ENCODE measurements around the gene AKAP13.

DNA sequence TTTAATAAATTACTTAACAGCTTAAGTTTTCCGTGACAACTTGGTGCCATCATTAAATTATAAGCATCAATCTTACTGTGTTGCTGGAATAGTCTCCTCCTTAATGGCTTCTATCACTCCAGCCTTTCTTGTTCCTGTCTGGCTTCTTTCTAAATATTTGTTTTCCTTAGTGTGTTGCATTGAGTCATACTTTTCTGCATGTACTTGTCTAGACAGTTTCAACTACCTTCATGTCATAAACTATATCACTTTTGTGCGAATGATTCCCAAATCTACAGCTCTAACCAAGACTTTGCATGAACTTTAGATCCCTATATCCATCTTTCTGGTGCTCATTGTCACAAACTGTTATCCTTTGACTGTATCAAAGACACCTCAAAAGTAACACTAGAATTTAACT lies 78.4 kb downstream of the AKAP13 start:
- TF ChIP-seq EZH2 (IDR thresholded peaks at IDR 0.05; ENCODE audit: borderline replicate concordance, insufficient read depth, low read length, poor library complexity, severe bottlenecking), result no peak
- TF ChIP-seq, protein P1, sequence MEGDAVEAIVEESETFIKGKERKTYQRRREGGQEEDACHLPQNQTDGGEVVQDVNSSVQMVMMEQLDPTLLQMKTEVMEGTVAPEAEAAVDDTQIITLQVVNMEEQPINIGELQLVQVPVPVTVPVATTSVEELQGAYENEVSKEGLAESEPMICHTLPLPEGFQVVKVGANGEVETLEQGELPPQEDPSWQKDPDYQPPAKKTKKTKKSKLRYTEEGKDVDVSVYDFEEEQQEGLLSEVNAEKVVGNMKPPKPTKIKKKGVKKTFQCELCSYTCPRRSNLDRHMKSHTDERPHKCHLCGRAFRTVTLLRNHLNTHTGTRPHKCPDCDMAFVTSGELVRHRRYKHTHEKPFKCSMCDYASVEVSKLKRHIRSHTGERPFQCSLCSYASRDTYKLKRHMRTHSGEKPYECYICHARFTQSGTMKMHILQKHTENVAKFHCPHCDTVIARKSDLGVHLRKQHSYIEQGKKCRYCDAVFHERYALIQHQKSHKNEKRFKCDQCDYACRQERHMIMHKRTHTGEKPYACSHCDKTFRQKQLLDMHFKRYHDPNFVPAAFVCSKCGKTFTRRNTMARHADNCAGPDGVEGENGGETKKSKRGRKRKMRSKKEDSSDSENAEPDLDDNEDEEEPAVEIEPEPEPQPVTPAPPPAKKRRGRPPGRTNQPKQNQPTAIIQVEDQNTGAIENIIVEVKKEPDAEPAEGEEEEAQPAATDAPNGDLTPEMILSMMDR (IDR thresholded peaks at IDR 0.05; ENCODE audit: poor library complexity, severe bottlenecking), result no peak
- TF ChIP-seq EP300 (conservative IDR thresholded peaks at IDR 0.05; ENCODE audit: poor library complexity, severe bottlenecking), result no peak
- no peak for TF ChIP-seq POLR2AphosphoS5 (IDR thresholded peaks at IDR 0.05)
- no peak for TF ChIP-seq TAF1 (IDR thresholded peaks at IDR 0.05; ENCODE audit: low read depth)
- TF ChIP-seq SMC3 (conservative IDR thresholded peaks at IDR 0.05; ENCODE audit: poor library complexity), result no peak
- no peak for TF ChIP-seq RAD21 (conservative IDR thresholded peaks at IDR 0.05)
- TF ChIP-seq, protein P2, sequence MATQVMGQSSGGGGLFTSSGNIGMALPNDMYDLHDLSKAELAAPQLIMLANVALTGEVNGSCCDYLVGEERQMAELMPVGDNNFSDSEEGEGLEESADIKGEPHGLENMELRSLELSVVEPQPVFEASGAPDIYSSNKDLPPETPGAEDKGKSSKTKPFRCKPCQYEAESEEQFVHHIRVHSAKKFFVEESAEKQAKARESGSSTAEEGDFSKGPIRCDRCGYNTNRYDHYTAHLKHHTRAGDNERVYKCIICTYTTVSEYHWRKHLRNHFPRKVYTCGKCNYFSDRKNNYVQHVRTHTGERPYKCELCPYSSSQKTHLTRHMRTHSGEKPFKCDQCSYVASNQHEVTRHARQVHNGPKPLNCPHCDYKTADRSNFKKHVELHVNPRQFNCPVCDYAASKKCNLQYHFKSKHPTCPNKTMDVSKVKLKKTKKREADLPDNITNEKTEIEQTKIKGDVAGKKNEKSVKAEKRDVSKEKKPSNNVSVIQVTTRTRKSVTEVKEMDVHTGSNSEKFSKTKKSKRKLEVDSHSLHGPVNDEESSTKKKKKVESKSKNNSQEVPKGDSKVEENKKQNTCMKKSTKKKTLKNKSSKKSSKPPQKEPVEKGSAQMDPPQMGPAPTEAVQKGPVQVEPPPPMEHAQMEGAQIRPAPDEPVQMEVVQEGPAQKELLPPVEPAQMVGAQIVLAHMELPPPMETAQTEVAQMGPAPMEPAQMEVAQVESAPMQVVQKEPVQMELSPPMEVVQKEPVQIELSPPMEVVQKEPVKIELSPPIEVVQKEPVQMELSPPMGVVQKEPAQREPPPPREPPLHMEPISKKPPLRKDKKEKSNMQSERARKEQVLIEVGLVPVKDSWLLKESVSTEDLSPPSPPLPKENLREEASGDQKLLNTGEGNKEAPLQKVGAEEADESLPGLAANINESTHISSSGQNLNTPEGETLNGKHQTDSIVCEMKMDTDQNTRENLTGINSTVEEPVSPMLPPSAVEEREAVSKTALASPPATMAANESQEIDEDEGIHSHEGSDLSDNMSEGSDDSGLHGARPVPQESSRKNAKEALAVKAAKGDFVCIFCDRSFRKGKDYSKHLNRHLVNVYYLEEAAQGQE (IDR thresholded peaks at IDR 0.05; ENCODE audit: borderline replicate concordance), result no peak

Measured in neural cell (in vitro differentiated cells).